ENCODE measurements around the gene NRCAM.

NRCAM gene

DNA sequence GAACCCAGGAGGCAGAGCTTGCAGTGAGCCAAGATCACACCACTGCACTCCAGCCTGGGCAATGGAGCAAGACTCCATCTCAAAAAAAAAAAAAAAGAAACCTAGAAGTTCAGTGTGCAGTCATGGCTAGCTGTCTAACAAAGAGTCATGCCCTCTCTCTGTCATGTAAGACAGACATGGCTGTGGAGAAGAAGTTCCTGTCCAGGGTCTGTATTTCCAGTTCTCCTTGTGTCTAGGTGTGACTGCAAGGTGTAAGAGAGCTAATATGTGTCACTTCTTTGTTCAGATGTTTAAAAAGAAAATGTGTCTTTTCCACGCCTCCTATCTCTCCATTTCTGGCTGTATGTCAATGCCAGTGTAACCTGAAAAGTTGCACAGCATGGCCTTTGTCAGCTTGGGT lies 139.5 kb downstream of the NRCAM start:
- H3K4me3 ChIP-seq (ENCODE audit: low read length) = no peak overlapping the region
- H3K36me3 ChIP-seq (ENCODE audit: control insufficient read depth, insufficient read depth, low read length) = no peaks in the 10 kb centered on the region
- no peaks in the 10 kb centered on the region for H3K4me1 ChIP-seq (ENCODE audit: control insufficient read depth, insufficient read depth, low read length)
- H3K27me3 ChIP-seq (ENCODE audit: control insufficient read depth, insufficient read depth, low read length) = no peaks in the 10 kb centered on the region
- no peak overlapping the region for H3K27ac ChIP-seq (ENCODE audit: low read depth, low read length)
- no peak overlapping the region for H3K9ac ChIP-seq (ENCODE audit: low read length)

DNA sequence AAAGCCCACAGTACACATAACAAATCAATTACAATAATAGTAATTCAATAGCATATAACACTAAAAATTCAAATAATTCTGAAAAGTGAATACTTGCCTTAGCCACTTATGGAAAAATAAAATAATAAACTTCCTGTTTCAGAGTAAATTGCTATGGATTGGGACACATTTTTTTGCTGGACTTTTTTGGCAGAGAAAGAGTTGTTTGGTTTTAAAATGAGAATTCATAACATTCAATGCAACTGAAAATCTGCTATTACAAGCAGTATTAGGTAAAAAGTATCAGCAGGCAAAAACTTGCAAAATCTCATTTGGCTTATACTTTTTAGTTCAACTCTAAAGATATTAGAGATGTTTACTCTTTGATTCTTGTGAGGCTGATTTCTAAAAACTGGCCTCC lies 141.7 kb downstream of the NRCAM start:
- H3K4me3 ChIP-seq (ENCODE audit: low read length) = no peak overlapping the region
- H3K36me3 ChIP-seq (ENCODE audit: control insufficient read depth, insufficient read depth, low read length) = no peaks in the 10 kb centered on the region
- no peaks in the 10 kb centered on the region for H3K27me3 ChIP-seq (ENCODE audit: control insufficient read depth, insufficient read depth, low read length)
- H3K4me1 ChIP-seq (ENCODE audit: control insufficient read depth, insufficient read depth, low read length) = no peaks in the 10 kb centered on the region
- no peak overlapping the region for H3K9ac ChIP-seq (ENCODE audit: low read length)
- H3K27ac ChIP-seq (ENCODE audit: low read depth, low read length) = no peak overlapping the region

DNA sequence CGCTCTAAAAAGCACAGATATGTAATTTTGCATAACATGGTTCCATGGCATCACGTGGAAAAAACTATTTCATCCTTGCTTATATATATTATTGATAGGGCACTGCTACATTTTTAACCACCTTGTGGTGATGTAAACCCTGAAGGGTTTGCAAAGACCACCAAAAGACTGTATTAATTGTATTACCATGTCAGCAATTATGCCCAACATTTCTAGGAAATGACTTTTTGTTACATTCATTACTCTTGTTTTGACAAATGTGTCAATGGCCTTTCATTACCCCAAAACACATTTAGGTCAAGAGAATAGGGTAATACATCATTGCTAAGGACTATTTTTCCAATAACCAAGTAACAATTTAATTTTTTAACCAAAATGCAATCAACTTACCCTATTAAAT lies 142.2 kb downstream of the NRCAM start:
- H3K4me1 ChIP-seq (ENCODE audit: control insufficient read depth, insufficient read depth, low read length) = no peaks in the 10 kb centered on the region
- no peaks in the 10 kb centered on the region for H3K36me3 ChIP-seq (ENCODE audit: control insufficient read depth, insufficient read depth, low read length)
- H3K27ac ChIP-seq (ENCODE audit: low read depth, low read length) = no peak overlapping the region
- H3K27me3 ChIP-seq (ENCODE audit: control insufficient read depth, insufficient read depth, low read length) = no peaks in the 10 kb centered on the region
- no peak overlapping the region for H3K4me3 ChIP-seq (ENCODE audit: low read length)
- no peak overlapping the region for H3K9ac ChIP-seq (ENCODE audit: low read length)

DNA sequence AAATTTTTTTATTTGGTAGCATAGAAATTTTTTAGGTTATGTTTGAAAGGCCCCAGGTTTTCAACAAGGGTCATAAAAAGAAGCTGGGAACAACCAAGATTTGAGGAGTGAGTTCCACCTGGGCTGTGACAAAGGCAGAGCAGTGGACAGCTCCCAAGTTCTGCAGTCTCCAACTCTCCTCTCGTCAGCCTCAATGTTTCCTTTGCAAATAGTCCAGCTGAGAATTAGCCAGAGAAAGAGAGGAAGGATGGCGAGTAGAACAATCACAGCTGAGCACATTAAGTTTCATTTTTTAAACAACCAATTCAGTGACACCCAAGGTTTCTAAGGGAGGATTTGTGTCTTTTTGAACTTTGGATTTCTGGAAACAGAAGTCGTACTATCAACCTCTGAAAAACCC lies 143.2 kb downstream of the NRCAM start:
- Histone ChIP-seq H3K27ac (ENCODE audit: low read depth, low read length) (no peak overlapping the region), H3K27me3 (ENCODE audit: control insufficient read depth, insufficient read depth, low read length) (no peaks in the 10 kb centered on the region), H3K4me3 (ENCODE audit: low read length) (no peak overlapping the region), H3K9ac (ENCODE audit: low read length) (no peak overlapping the region), H3K36me3 (ENCODE audit: control insufficient read depth, insufficient read depth, low read length) (no peaks in the 10 kb centered on the region), H3K4me1 (ENCODE audit: control insufficient read depth, insufficient read depth, low read length) (no peaks in the 10 kb centered on the region)

DNA sequence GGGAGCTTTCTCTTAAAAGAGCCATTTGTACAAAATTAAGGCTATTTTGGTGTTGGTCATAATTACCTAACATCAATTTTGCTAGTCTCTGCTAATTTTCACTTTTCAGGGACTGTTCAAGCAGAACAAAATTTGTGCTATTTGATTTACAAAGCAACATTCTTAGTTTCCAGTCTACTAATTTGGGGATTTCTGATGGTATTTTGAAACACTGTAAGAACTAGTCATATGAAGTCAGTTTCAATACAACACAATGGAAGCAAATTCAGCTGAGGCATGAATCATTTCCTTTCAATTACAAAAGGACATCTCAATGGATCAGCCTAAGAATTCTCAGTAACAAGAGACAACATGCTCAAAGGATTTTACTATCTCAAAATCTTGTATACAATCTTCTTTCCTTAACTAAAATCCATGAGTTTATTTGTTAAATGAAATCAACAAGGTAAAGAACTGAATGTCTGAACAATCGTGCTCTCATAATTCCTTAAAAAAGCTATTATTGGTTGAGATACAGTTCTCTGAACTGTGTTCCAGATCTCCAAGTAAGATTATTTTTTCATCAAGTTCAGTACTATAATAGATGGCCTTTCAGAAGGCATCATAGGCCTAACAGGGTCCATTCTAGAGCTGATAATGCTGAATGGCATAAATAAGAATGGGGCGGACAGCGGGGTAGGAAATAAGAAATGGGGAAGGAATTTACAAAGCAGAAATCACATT lies 144.6 kb downstream of the NRCAM start:
- H3K9ac ChIP-seq (ENCODE audit: low read length) = no peak overlapping the region
- no peaks in the 10 kb centered on the region for H3K36me3 ChIP-seq (ENCODE audit: control insufficient read depth, insufficient read depth, low read length)
- no peak overlapping the region for H3K4me3 ChIP-seq (ENCODE audit: low read length)
- no peaks in the 10 kb centered on the region for H3K4me1 ChIP-seq (ENCODE audit: control insufficient read depth, insufficient read depth, low read length)
- no peaks in the 10 kb centered on the region for H3K27me3 ChIP-seq (ENCODE audit: control insufficient read depth, insufficient read depth, low read length)
- H3K27ac ChIP-seq (ENCODE audit: low read depth, low read length) = no peak overlapping the region

DNA sequence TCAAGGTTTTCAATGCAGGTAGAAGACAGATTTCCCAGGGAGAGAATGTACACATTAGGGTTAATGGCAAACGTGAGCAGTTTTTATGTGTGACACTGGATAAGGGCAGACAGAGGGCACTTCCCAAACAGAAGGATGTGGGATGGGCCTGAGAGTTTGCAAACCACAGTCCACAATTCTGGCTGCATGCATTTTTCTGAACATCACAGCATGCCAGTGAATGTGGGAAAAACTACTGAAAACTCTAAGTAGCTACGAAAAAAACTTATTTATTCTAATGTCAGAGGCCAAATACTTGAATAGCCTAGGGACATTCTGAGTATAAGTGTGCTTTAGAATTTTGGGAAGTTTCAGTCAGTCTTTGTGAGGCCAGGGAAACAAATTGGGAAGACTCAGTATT lies 145.9 kb downstream of the NRCAM start:
- H3K27ac ChIP-seq (ENCODE audit: low read depth, low read length) = no peak overlapping the region
- H3K4me3 ChIP-seq (ENCODE audit: low read length) = no peak overlapping the region
- H3K27me3 ChIP-seq (ENCODE audit: control insufficient read depth, insufficient read depth, low read length) = no peaks in the 10 kb centered on the region
- no peaks in the 10 kb centered on the region for H3K4me1 ChIP-seq (ENCODE audit: control insufficient read depth, insufficient read depth, low read length)
- H3K9ac ChIP-seq (ENCODE audit: low read length) = no peak overlapping the region
- no peaks in the 10 kb centered on the region for H3K36me3 ChIP-seq (ENCODE audit: control insufficient read depth, insufficient read depth, low read length)

DNA sequence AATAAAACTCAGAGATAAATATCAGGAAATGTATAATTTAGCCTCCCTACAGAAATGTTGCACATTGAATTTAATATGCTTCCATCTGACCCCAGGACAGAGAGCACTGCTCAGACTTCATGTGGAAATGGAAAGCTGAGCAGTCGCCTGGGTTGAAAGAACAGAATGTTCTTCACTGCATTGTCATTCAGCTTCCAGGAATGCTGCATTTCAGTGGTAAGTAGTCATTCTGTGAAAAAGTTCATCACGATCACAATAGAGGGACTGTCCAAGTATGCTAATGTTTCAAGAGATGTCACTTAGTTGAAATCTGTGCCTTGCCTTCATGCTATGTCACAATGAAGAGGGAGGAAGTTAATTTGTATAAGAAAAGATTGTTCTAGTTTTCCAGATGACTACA lies 147.3 kb downstream of the NRCAM start:
- Histone ChIP-seq H3K9ac (ENCODE audit: low read length) (no peak overlapping the region), H3K27ac (ENCODE audit: low read depth, low read length) (no peak overlapping the region), H3K4me1 (ENCODE audit: control insufficient read depth, insufficient read depth, low read length) (no peaks in the 10 kb centered on the region)

DNA sequence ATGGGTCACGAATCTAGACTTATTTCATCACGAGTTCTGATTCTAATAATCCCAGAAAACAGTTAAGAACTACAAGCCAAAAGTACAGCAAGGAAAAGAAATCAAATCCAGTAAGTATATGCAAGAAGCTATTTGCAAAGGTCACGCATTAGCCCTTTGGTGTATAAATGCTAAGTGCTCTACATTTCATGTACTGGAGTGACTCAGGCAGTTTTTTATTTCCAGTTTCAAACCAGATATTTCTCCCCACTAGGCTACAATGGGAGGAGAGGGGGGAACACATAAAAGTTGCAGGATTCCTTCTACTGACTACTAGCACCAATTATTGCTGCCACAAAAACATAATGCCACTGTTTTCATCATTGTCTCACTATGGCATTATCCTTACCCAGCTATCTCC lies 148.0 kb downstream of the NRCAM start:
- Histone ChIP-seq H3K36me3 (ENCODE audit: control insufficient read depth, insufficient read depth, low read length) (no peaks in the 10 kb centered on the region), H3K27me3 (ENCODE audit: control insufficient read depth, insufficient read depth, low read length) (no peaks in the 10 kb centered on the region), H3K4me3 (ENCODE audit: low read length) (no peak overlapping the region), H3K27ac (ENCODE audit: low read depth, low read length) (no peak overlapping the region), H3K9ac (ENCODE audit: low read length) (no peak overlapping the region), H3K4me1 (ENCODE audit: control insufficient read depth, insufficient read depth, low read length) (no peaks in the 10 kb centered on the region)

More for the DNA sequence above, 147.3 kb downstream of the NRCAM start:
- no peaks in the 10 kb centered on the region for H3K27me3 ChIP-seq (ENCODE audit: control insufficient read depth, insufficient read depth, low read length)
- H3K4me3 ChIP-seq (ENCODE audit: low read length) = no peak overlapping the region
- no peaks in the 10 kb centered on the region for H3K36me3 ChIP-seq (ENCODE audit: control insufficient read depth, insufficient read depth, low read length)

DNA sequence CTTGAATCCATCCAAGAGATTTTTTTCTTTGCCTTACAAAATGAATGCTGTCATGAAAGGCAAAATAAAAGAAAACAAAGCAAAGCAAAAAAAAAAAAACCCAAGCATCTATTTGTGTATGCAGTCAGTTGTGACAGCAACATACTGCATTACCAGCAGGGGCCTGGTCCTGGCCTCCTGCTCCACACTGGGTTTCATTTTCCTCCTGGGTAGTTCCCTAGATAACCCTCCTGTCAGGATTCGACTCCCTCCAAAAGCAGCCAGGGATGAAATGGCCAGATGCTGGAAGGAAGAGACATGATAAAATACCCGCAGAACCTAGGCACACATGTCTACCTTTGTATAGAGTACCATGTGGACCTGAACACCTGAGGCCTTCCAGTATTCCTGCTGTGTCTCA lies 148.6 kb downstream of the NRCAM start:
- Histone ChIP-seq H3K27me3 (ENCODE audit: control insufficient read depth, insufficient read depth, low read length) (no peaks in the 10 kb centered on the region), H3K4me1 (ENCODE audit: control insufficient read depth, insufficient read depth, low read length) (no peaks in the 10 kb centered on the region), H3K36me3 (ENCODE audit: control insufficient read depth, insufficient read depth, low read length) (no peaks in the 10 kb centered on the region), H3K27ac (ENCODE audit: low read depth, low read length) (no peak overlapping the region), H3K4me3 (ENCODE audit: low read length) (no peak overlapping the region), H3K9ac (ENCODE audit: low read length) (no peak overlapping the region)

DNA sequence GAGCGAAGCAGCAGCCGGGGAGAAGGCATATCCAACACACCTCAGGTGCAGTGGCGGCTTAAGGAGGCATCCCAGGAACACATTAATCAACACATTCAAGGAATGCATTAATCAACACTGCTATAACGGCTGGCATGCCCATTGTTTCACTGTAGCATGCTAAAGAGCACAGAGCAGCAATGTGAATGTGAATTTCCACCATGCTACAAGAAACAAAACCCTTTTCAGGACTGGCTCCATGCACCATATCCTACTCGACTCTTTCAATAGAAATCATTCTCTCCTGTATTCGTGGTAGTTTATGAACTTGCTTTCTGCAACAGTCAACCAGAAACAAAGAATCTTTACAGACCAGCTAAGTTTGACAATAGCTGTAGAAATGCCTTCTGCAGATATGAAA lies 149.0 kb downstream of the NRCAM start:
- Histone ChIP-seq H3K4me1 (ENCODE audit: control insufficient read depth, insufficient read depth, low read length) (no peaks in the 10 kb centered on the region), H3K9ac (ENCODE audit: low read length) (no peak overlapping the region), H3K4me3 (ENCODE audit: low read length) (no peak overlapping the region), H3K36me3 (ENCODE audit: control insufficient read depth, insufficient read depth, low read length) (no peaks in the 10 kb centered on the region), H3K27me3 (ENCODE audit: control insufficient read depth, insufficient read depth, low read length) (no peaks in the 10 kb centered on the region), H3K27ac (ENCODE audit: low read depth, low read length) (no peak overlapping the region)

DNA sequence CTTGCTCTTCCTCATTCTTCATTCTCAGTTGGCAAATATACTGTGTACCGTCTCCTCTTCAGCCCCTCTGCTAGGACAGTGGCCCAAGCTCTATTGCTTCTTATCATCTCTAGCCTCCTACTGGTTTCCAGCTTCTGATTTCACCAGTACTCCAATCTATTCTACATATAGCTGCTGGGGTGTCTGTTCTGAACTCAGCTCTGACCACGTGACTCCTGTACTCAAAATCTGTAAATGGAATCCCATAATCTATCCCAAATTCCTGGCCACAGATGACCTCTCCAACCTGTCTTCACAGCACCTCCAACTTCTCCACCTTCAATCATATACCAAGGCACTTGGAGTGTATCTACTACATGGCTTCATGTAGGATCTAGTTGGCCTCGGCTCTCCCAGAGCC lies 152.9 kb downstream of the NRCAM start:
- H3K36me3 ChIP-seq (ENCODE audit: control insufficient read depth, insufficient read depth, low read length) = no peaks in the 10 kb centered on the region
- no peaks in the 10 kb centered on the region for H3K4me1 ChIP-seq (ENCODE audit: control insufficient read depth, insufficient read depth, low read length)
- H3K9ac ChIP-seq (ENCODE audit: low read length) = no peak overlapping the region
- no peak overlapping the region for H3K4me3 ChIP-seq (ENCODE audit: low read length)
- H3K27me3 ChIP-seq (ENCODE audit: control insufficient read depth, insufficient read depth, low read length) = no peaks in the 10 kb centered on the region
- no peak overlapping the region for H3K27ac ChIP-seq (ENCODE audit: low read depth, low read length)

DNA sequence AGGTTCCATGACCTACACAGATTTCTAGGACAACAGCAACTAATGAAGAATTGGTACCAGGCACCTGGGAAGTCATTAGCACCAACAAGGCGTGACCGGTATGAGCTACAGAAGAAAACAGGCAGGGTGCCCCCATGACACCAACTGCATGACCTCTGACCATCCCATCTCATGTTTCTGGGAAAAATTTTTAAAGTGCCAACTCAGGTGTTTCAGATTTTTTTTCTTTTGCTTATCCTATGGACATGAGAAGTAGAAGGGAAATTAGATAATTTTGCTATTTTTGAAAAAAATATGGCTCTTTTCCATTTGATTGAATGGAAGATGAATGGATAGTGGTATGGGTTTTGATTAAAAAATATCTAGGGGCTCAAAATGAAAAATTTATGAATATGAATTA lies 154.8 kb downstream of the NRCAM start:
- no peak overlapping the region for H3K4me3 ChIP-seq (ENCODE audit: low read length)
- H3K27me3 ChIP-seq (ENCODE audit: control insufficient read depth, insufficient read depth, low read length) = no peaks in the 10 kb centered on the region
- no peaks in the 10 kb centered on the region for H3K36me3 ChIP-seq (ENCODE audit: control insufficient read depth, insufficient read depth, low read length)
- no peak overlapping the region for H3K27ac ChIP-seq (ENCODE audit: low read depth, low read length)
- no peak overlapping the region for H3K9ac ChIP-seq (ENCODE audit: low read length)
- H3K4me1 ChIP-seq (ENCODE audit: control insufficient read depth, insufficient read depth, low read length) = no peaks in the 10 kb centered on the region

DNA sequence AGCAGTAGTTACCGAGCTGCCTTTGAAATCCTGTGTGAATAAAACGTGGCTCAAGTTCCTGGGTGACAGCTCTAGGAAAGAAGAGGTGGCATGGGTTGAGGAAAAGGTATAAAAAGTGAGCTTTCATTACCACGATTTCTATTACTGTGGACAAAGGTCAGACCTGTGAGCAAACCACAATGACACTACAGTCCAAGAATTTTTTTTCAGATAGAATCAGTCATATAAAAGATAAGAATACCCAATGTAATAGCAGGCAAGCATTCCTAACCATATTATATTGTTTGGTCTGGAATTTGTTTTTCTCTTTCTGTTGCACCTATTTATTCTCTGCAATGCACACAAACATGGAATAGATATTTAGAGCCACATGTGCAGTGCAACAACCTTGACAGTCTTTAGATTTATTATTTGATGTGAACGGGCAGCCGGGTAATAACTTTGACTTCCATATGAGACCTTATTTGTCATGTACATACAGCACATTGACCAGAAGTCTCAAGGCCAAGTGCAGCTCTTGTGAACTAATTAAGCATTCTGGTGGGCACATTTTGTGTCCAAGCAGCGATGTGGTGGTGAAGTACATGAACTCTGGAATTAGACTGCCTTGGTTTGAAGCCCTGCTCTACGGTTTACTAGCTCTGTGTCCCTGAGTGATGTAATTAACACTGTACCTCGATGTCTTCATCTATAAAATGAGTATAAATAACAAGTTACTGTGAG lies 156.8 kb downstream of the NRCAM start:
- no peaks in the 10 kb centered on the region for H3K36me3 ChIP-seq (ENCODE audit: control insufficient read depth, insufficient read depth, low read length)
- no peak overlapping the region for H3K4me3 ChIP-seq (ENCODE audit: low read length)
- no peaks in the 10 kb centered on the region for H3K4me1 ChIP-seq (ENCODE audit: control insufficient read depth, insufficient read depth, low read length)
- no peak overlapping the region for H3K9ac ChIP-seq (ENCODE audit: low read length)
- H3K27me3 ChIP-seq (ENCODE audit: control insufficient read depth, insufficient read depth, low read length) = no peaks in the 10 kb centered on the region
- H3K27ac ChIP-seq (ENCODE audit: low read depth, low read length) = no peak overlapping the region

All from rectal smooth muscle tissue (tissue), 1 donor.